Fibroblast of mammary gland (primary cell): ENCODE data around the gene CYB561D1.
"Not testable (repeated sequence)": the region's sequence is repeated elsewhere in the genome, so short reads cannot be mapped to it uniquely, and the experiment has no call there.

Source experiments
- DNase-seq: peaks from one replicate; pipeline ENCODE4 v3.0.0-alpha.2; 2010; ENCODE audit warnings: low read depth
- H3K4me3 ChIP-seq: 2 replicates; pipeline ENCODE4 v1.5.1; 2011; ENCODE audit warnings: low read depth, mild to moderate bottlenecking, low read length, moderate library complexity; ENCODE audit not compliant: control insufficient read depth
- TF ChIP-seq, protein P1 (sequence below): conservative IDR thresholded peaks from 2 replicates; pipeline ENCODE4 v1.5.1; 2011; ENCODE audit warnings: low read depth, low read length, inconsistent platforms; ENCODE audit not compliant: control insufficient read depth, insufficient read depth

The CYB561D1 gene

DNA sequence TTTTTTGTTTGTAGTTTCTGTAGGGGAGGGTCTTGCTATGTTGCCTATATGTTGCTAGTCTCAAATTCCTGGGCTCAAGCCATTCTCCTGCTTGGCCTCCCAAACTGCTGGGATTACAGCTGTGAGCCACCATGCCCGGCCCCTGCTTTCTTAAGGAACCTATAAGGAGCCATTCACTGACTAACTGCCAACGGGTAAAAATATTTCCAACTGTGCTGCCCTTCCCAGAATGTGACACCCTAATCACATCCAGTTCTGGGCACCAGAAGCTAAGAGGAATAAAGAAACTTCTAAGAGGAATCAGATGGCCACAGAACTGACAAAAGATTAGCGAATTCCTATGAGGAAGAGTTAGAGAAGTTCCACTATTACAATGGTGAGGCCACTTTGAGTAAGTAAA is 21.1 kb upstream of the CYB561D1 start:
- H3K4me3 ChIP-seq = no peak overlapping the region
- DNase-seq = no peak
- TF ChIP-seq, protein P1, sequence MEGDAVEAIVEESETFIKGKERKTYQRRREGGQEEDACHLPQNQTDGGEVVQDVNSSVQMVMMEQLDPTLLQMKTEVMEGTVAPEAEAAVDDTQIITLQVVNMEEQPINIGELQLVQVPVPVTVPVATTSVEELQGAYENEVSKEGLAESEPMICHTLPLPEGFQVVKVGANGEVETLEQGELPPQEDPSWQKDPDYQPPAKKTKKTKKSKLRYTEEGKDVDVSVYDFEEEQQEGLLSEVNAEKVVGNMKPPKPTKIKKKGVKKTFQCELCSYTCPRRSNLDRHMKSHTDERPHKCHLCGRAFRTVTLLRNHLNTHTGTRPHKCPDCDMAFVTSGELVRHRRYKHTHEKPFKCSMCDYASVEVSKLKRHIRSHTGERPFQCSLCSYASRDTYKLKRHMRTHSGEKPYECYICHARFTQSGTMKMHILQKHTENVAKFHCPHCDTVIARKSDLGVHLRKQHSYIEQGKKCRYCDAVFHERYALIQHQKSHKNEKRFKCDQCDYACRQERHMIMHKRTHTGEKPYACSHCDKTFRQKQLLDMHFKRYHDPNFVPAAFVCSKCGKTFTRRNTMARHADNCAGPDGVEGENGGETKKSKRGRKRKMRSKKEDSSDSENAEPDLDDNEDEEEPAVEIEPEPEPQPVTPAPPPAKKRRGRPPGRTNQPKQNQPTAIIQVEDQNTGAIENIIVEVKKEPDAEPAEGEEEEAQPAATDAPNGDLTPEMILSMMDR = no peak

DNA sequence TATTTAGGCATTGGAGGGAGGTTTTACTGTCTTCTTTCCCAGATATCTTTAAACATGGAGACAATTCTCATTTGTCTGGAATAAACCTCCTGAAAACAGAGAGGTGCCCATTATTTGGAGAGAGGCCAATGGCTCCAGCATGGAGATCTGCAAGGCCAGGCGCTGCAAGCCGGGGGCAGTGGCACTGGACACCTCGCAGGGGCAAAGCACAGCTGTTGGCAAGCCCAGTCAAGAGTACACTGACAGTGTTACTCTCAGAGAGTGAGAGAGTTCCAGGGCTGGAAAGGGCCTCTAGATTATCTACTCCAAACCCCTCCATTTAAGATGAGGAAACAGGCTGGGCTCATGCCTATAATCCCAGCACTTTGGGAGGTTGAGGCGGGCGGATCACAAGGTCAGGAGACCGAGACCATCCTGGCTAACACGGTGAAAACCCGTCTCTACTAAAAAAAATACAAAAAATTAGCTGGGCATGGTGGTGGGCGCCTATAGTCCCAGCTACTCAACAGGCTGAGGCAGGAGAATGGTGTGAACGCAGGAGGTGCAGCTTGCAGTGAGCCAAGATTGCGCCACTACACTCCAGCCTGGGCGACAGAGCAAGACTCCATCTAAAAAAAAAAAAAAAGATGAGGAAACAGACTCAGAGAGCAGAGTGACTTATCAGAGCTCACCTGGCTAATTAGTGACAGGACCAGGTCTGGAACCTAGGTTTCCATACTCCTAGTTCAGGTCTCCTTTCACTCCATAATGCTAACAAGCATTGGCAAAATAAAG is 20.4 kb upstream of the CYB561D1 start:
- not testable (repeated sequence) for H3K4me3 ChIP-seq, DNase-seq

DNA sequence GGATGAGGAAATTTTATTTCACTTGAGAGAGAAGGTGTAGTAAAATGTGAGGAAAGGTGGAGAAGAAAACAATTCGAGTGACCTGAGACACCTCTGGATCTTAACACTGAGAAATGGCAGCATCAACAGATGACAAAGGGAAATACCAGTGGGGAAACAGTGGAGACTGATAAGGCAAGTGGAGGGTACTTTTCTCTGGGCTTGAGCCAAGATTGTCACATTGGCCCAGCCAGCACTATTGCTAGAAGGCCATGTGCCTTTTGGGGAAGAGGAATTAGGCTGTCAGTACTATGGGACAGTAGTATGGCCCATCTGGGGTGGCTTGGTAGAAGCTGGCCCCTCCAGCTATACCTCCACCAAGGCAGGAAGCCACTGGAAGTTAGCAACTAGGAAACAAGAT is 19.2 kb upstream of the CYB561D1 start:
- TF ChIP-seq, protein P1 = no peak
- no peak overlapping the region for H3K4me3 ChIP-seq
- DNase-seq = no peak

DNA sequence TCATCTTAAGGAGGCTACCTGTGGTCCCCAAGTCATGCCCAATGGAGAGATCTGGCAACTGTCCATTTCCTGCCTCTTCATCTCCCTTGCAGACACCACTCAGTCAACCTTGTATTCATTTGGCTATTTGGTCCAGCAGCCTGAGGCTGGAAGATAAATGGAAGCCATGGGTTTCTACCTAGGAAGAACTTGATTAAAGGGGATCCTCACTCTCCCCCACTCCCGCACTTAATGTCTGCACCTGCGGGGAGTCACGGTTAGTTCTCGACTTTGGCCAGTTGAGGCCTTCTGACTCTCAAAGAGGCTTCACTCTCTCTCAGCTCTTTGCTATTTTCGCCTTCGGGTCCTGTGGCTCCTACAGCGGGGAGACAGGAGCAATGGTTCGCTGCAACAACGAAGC is 18.6 kb upstream of the CYB561D1 start:
- no peak for DNase-seq
- no peak overlapping the region for H3K4me3 ChIP-seq
- TF ChIP-seq, protein P1 = no peak

DNA sequence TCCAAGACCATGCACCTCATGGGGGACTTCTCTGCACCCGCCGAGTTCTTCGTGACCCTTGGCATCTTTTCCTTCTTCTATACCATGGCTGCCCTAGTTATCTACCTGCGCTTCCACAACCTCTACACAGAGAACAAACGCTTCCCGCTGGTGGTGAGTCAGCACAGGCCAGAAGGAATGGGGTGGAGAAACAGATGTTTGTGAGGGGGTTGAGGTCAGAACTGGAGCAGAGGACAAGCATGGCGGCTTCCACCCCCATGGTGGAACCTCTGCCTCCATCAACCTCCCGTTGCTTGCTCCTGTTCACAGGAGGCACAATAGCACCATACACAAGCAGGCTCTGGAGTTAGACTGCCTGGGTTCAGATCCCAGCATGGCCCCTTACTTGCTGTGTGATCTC is 17.1 kb upstream of the CYB561D1 start:
- DNase-seq = peak; percentile 51
- TF ChIP-seq, protein P1 = no peak
- H3K4me3 ChIP-seq = no peak overlapping the region

DNA sequence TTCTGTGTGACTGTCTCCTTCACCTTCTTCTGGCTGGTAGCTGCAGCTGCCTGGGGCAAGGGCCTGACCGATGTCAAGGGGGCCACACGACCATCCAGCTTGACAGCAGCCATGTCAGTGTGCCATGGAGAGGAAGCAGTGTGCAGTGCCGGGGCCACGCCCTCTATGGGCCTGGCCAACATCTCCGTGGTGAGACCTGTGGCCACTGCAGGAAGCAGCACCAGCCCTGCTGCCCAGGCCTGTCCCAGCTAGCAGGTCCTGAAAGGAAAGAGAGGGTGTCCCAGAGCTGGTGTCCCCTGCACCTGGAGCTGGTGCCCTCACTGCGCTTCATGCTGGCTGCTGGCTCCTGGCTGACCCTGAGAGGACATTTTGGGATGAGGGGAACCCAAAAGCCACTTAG is 16.1 kb upstream of the CYB561D1 start:
- DNase-seq = no peak
- TF ChIP-seq, protein P1 = no peak
- no peak overlapping the region for H3K4me3 ChIP-seq

- no peak overlapping the region for H3K4me3 ChIP-seq
- no peak for DNase-seq
- TF ChIP-seq, protein P1 = no peak
Observed at GRCh38 chr1:109478806-109479205, 15.1 kb upstream of the CYB561D1 start.
